GM23248 (cell line): ENCODE measurements around the gene SOX12.

Source experiments
- EZH2 ChIP-seq: fragments of 200-600 bp; sonication (generic); IDR thresholded peaks from 2 replicates; pipeline ENCODE4 v1.6.1; 2018; ENCODE audit warnings: antibody characterized with exemption, mild to moderate bottlenecking; ENCODE audit not compliant: insufficient read depth, poor library complexity, severe bottlenecking
- EZH2phosphoT487 ChIP-seq: fragments of 200-600 bp; sonication (generic); IDR thresholded peaks from 2 replicates; pipeline ENCODE4 v1.6.1; 2018; ENCODE audit warnings: antibody characterized with exemption, moderate library complexity, mild to moderate bottlenecking, low read depth; ENCODE audit not compliant: insufficient read depth

- no peak for TF ChIP-seq EZH2
- no peak for TF ChIP-seq EZH2phosphoT487
Measured at GRCh38 chr20:361561-361960, 36.2 kb downstream of the SOX12 start.
